Endodermal cell (in vitro differentiated cells): ENCODE data around the gene VPS41. TPM values are rescaled to one million over a fixed set of nuclear protein-coding genes. Genes with fewer than 3 reads are reported as not detected.

Source experiments
- DNase-seq: peaks from one replicate; pipeline ENCODE4 v3.0.0-alpha.2; 2017
- H3K27ac ChIP-seq: 2 replicates; pipeline ENCODE4 v1.5.1; 2013; ENCODE audit warnings: mild to moderate bottlenecking, low read depth, low read length, moderate library complexity
- H3K27me3 ChIP-seq: 2 replicates; pipeline ENCODE4 v1.6.1; 2013; ENCODE audit warnings: mild to moderate bottlenecking, low read length, moderate library complexity; ENCODE audit not compliant: insufficient read depth, control insufficient read depth, poor library complexity, severe bottlenecking
- H3K36me3 ChIP-seq: 2 replicates; pipeline ENCODE4 v1.7.0; 2013; ENCODE audit warnings: mild to moderate bottlenecking, low read length, moderate library complexity; ENCODE audit not compliant: control insufficient read depth, insufficient read depth
- H3K4me1 ChIP-seq: one replicate; pipeline ENCODE4 v1.7.0; 2013; ENCODE audit warnings: low read length; ENCODE audit not compliant: control insufficient read depth, insufficient read depth
- H3K4me3 ChIP-seq: 2 replicates; pipeline ENCODE4 v1.5.1; 2013; ENCODE audit warnings: mild to moderate bottlenecking, low read length, moderate library complexity
- H3K9ac ChIP-seq: 2 replicates; pipeline ENCODE4 v1.6.1; 2013; ENCODE audit warnings: mild to moderate bottlenecking, low read length, moderate library complexity; ENCODE audit not compliant: poor library complexity, severe bottlenecking; ENCODE audit errors: extremely low read depth
- H3K9me3 ChIP-seq: 2 replicates; pipeline ENCODE4 v1.6.1; 2013; ENCODE audit warnings: mild to moderate bottlenecking, low read length, moderate library complexity; ENCODE audit not compliant: control insufficient read depth
- H3K27ac Mint-ChIP-seq: 2 replicates; pipeline ENCODE4 v1.8.0; 2020; ENCODE audit warnings: mixed read lengths
- H3K27me3 Mint-ChIP-seq: 2 replicates; pipeline ENCODE4 v1.8.0; 2021; ENCODE audit warnings: mild to moderate bottlenecking, mixed read lengths; ENCODE audit not compliant: insufficient read depth
- H3K36me3 Mint-ChIP-seq: 2 replicates; pipeline ENCODE4 v1.8.0; 2020; ENCODE audit warnings: low read depth, mixed read lengths
- H3K4me1 Mint-ChIP-seq: 2 replicates; pipeline ENCODE4 v1.8.0; 2020; ENCODE audit warnings: mixed read lengths
- H3K4me3 Mint-ChIP-seq: 2 replicates; pipeline ENCODE4 v1.8.0; 2020; ENCODE audit warnings: mild to moderate bottlenecking, moderate library complexity, mixed read lengths
- H3K9me3 Mint-ChIP-seq: 2 replicates; pipeline ENCODE4 v1.8.0; 2020; ENCODE audit warnings: mild to moderate bottlenecking, mixed read lengths
- WGBS, 2 experiments: methylation state at CpG; one replicate each; pipeline versions ENCODE4 v1.1.5 to v1.1.7; 2013; ENCODE audit warnings: missing lambda C conversion rate in 2 of 2, mixed read lengths in 1 of 2; ENCODE audit not compliant: insufficient coverage in 1 of 2, insufficient read length in 1 of 2; 5-methylcytosine and 5-hydroxymethylcytosine counted together
- total RNA-seq, 2 donors: library from RNA; stranded (reverse); fragmentation: NEBNext Ultra II Directional in 1 of 2; extraction: Animal tissue kit (Norgen Biotek cat#: 25700) in 1 of 2; gene quantifications; 2 replicates in 1 of 2; 3 replicates in 1 of 2; pipeline ENCODE4 v1.2.1, GENCODE V29; 2021
- TF ChIP-seq, protein P1 (sequence below): fragments of 200-600 bp; sonication (generic); conservative IDR thresholded peaks from 2 replicates; pipeline ENCODE4 v1.5.0; 2021; ENCODE audit warnings: antibody characterized with exemption, mild to moderate bottlenecking

Gene VPS41
- total RNA-seq, 2 donors from 2014 or later, result 77.1 to 78.0 TPM

DNA sequence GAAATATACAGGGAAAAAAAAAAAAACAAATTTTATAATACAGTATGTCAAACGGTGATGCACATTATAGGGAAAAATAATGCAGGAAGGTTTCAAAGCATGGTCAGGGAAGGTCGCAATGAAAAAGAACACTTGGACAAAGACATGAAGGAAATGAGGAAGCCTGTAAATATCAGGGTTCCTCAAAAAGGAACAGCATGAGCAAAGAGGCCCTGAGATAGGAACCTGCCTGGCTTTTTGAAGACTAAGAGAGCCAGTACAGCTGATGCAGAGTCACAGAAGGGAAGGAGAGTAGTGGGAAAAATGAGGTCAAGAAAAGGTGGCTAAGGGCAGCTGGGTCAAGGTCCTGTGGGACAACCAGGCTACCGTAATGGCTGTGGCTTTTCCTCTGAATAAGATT, 1.9 kb downstream of the VPS41 start:
- H3K27me3 ChIP-seq, result no peaks in the 10 kb centered on the region
- no peak overlapping the region for H3K4me3 Mint-ChIP-seq
- H3K9me3 Mint-ChIP-seq, result no peaks in the 10 kb centered on the region
- peaks cover 2% of the 10 kb centered on the region for H3K36me3 Mint-ChIP-seq
- H3K27me3 Mint-ChIP-seq, result no peaks in the 10 kb centered on the region
- H3K4me1 ChIP-seq, result no peaks in the 10 kb centered on the region
- no peak overlapping the region for H3K27ac ChIP-seq
- 95 to 97% methylated on average over 3 of the region's 3 CpGs for whole genome bisulfite sequencing, 2 experiments
- H3K9ac ChIP-seq, result no peak overlapping the region
- no peaks in the 10 kb centered on the region for H3K36me3 ChIP-seq
- H3K9me3 ChIP-seq, result no peaks in the 10 kb centered on the region
- TF ChIP-seq, protein P1, sequence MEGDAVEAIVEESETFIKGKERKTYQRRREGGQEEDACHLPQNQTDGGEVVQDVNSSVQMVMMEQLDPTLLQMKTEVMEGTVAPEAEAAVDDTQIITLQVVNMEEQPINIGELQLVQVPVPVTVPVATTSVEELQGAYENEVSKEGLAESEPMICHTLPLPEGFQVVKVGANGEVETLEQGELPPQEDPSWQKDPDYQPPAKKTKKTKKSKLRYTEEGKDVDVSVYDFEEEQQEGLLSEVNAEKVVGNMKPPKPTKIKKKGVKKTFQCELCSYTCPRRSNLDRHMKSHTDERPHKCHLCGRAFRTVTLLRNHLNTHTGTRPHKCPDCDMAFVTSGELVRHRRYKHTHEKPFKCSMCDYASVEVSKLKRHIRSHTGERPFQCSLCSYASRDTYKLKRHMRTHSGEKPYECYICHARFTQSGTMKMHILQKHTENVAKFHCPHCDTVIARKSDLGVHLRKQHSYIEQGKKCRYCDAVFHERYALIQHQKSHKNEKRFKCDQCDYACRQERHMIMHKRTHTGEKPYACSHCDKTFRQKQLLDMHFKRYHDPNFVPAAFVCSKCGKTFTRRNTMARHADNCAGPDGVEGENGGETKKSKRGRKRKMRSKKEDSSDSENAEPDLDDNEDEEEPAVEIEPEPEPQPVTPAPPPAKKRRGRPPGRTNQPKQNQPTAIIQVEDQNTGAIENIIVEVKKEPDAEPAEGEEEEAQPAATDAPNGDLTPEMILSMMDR, result no peak
- no peak for DNase-seq
- peaks cover 29% of the 10 kb centered on the region for H3K4me1 Mint-ChIP-seq
- no peak overlapping the region for H3K4me3 ChIP-seq
- no peak overlapping the region for H3K27ac Mint-ChIP-seq

DNA sequence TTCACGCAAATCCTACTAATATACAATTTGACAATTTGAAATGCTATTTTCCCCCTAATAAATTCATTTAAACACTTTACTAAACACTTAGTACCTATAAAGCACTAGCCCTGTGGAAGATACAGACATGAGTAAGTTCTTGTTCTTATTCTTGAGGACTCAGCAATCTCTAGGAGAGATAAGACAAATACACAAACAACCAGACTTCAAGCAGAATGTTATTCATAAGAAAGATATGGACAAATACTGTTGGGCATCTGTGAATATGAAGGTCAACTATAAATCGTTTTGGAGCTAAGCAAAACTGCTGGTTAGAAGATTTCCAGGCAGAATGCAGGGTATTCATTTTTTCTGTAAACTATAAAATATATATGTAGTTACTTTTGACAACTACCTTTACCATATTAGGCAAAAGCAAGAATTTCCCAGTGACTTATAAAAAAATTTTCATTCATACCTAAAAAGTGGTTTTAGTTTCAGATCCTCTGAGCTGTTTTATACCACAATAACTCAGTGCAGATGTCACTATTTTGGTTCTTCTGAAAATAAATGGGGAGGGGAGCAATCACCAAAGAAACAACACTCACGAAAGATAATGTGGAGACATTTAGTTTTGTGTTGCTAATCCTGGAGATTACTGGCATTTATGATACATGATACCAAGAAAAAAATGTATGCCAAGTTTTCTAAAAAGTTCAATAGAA, 3.8 kb downstream of the VPS41 start:
- H3K27me3 ChIP-seq, result no peaks in the 10 kb centered on the region
- H3K4me3 ChIP-seq, result no peak overlapping the region
- H3K27ac Mint-ChIP-seq, result no peak overlapping the region
- H3K4me1 Mint-ChIP-seq, result peaks cover 29% of the 10 kb centered on the region
- no peaks in the 10 kb centered on the region for H3K36me3 ChIP-seq
- no peak overlapping the region for H3K27ac ChIP-seq
- H3K4me3 Mint-ChIP-seq, result no peak overlapping the region
- 93 to 100% methylated on average over 2 to 3 of the region's 3 CpGs for WGBS, 2 experiments
- TF ChIP-seq, protein P1, result no peak
- no peak overlapping the region for H3K9ac ChIP-seq
- H3K9me3 Mint-ChIP-seq, result no peaks in the 10 kb centered on the region
- DNase-seq, result no peak
- H3K27me3 Mint-ChIP-seq, result no peaks in the 10 kb centered on the region
- H3K9me3 ChIP-seq, result no peaks in the 10 kb centered on the region
- peaks cover 2% of the 10 kb centered on the region for H3K36me3 Mint-ChIP-seq
- no peaks in the 10 kb centered on the region for H3K4me1 ChIP-seq

DNA sequence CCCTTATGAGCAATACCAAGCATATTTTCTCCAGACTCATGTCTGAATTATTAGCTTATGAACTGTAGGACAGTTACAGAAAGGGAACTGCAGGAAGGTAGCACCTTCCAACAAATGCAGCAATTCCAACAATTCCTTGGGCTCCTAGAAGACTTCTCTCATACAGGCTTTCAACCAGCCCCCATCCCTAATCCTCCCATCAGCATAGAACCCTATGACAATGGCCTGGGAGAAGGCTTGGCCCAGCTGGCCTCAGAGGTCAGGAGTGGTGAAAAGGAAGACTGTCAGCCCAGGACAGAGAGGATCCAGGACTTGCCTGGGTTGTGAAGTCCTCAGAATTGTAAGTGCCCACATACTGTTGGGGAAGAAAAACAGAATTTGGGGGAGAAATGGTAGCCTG, 5.9 kb downstream of the VPS41 start:
- Mint-ChIP-seq H3K9me3 (no peaks in the 10 kb centered on the region), H3K27ac (no peak overlapping the region), H3K36me3 (peaks cover 3% of the 10 kb centered on the region), H3K4me3 (no peak overlapping the region), H3K4me1 (peaks cover 31% of the 10 kb centered on the region), H3K27me3 (no peaks in the 10 kb centered on the region)
- TF ChIP-seq, protein P1, result no peak
- Histone ChIP-seq H3K9ac (no peak overlapping the region), H3K36me3 (no peaks in the 10 kb centered on the region), H3K4me1 (no peaks in the 10 kb centered on the region), H3K27me3 (no peaks in the 10 kb centered on the region), H3K9me3 (no peaks in the 10 kb centered on the region), H3K4me3 (no peak overlapping the region), H3K27ac (no peak overlapping the region)
- DNase-seq, result peak; percentile 60
